HPDE6-E6E7 (cell line): Measurements from ENCODE around the gene CHRNA7.

Source experiments
- DNase-seq: peaks from one replicate; pipeline ENCODE4 v3.0.0; 2011; ENCODE audit warnings: missing footprints; ENCODE audit errors: extremely low spot score

Gene CHRNA7

DNA sequence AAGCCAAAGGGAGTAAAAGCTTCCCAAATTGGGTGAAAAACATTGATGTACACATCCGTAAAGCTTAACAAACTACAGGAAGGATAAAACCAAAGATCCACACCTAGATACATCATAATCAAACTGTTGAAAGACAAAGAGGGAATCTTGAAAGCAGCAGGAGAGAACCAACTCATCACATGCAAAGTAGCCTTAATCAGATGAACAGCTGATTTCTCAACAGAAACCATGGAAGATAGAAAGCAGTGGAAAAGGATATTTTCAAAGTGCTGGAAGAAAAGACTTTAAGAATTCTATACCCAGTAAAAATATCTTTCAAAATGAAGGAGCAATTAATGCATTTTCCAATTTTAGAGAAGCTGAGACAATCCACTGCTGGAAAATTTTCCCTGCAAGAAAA is 36.8 kb downstream of the CHRNA7 start:
- no peak for DNase-seq

GRCh38 chr15:32089851-32090359 is 59.6 kb downstream of the CHRNA7 start:
- DNase-seq: no peak

DNA sequence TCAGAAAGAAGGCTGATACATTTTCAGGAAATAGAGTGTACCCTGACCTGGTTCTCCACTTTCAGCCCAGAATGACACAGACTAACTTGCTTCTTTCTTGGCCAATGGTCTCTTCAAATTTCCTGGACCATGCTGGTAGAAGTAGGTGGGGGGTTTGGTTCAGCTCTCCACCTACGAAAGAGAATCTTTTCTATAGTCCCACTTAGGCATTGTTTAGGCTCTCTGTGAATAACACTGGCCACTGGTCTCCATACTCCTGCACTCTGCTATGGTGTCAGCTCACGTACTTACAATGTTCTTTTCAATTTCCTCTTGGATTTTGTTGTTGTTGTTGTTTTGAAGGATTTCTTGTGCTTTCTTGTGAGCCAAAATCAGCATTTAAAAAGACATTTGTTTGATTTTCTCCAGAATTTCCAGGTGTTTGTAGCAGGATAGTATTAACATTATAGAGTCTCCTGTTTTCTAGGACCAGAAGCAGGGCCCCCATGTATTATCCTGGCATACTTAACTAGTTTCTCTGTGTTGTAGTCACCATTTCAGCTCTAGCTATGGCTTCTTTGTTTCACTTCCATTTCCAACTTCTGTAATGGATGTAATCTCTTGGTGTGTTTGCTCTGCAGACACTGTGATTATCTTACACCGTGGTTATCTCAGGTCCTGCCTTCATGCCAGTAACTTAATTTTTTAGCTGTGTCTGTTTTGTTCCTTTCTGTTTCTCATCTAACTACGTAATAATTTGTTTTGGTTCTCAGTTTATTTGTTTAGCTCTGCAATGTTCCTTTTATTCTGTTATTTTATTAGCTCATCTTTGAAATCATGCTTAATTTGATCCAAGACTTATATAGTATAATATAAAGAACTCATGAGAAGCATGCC is 61.4 kb downstream of the CHRNA7 start:
- DNase-seq: no peak

- no peak for DNase-seq
Observed at GRCh38 chr15:32096213-32096612, 65.9 kb downstream of the CHRNA7 start.

DNA sequence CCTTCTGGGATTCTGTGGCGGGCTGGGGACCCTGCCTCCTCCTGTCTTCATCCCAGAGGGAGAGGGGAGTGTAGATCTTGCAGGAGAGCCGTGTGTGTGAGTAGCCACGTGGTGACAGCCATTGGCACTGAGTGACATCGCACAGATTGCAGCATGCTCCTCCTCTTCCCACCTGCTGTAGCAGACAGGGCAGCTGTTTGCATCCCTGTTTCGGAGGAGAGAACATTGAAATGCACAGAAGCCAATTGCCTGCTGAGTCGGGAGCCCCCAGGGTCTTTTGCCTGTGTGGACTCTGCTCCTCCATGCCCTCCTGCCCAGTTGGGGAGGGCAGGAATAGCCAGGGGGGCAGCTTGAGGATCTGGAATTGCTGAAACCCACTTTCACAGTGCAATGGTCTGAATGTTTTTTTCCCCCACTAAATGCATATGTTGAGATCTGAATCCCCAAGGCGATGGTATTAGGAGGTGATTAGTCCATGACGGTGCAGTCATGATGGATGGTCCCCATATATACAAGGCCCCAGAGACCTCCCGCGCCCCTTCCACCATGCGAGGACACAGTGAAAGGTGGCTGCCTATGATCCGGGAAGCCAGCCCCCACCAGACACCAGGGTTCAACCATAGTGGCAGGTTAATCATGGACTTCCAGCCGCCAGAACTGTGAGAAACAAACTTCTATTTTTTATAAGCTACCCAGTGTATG is 66.8 kb downstream of the CHRNA7 start:
- DNase-seq: no peak

- no peak for DNase-seq
Observed at GRCh38 chr15:32098033-32098432, 67.7 kb downstream of the CHRNA7 start.

DNA sequence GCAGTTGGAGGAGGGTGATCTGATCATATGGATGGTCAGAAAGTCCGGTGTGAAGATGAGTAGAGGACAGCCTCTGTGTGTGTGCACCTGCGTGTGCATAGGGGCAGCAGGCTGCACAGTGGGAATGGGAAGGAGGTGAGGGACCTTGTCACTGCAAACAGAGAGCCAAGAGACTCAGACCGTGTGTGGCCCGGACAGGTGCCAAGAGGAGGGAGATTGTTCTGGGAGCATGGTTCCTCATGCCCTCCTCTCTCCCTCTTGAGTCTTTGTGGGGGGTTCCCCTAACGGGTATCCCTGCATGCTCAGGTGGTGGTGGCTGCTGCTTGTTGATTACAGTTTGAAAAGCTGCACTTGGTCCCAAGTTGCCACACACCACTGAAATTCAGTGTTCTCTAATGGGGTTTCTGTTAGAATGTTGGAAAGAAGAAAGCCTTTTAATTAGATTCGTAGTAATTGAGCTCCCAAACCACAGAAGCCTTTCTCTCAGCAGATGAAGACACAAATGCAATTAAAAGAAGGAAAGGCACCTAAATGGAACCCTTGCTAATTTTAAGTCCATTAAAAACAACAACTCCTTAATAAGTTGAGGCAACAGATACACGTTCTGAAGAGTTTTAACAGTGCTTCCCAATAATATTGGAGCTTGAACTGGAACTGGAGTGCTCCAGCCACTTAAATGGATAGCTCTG is 68.9 kb downstream of the CHRNA7 start:
- no peak for DNase-seq

DNA sequence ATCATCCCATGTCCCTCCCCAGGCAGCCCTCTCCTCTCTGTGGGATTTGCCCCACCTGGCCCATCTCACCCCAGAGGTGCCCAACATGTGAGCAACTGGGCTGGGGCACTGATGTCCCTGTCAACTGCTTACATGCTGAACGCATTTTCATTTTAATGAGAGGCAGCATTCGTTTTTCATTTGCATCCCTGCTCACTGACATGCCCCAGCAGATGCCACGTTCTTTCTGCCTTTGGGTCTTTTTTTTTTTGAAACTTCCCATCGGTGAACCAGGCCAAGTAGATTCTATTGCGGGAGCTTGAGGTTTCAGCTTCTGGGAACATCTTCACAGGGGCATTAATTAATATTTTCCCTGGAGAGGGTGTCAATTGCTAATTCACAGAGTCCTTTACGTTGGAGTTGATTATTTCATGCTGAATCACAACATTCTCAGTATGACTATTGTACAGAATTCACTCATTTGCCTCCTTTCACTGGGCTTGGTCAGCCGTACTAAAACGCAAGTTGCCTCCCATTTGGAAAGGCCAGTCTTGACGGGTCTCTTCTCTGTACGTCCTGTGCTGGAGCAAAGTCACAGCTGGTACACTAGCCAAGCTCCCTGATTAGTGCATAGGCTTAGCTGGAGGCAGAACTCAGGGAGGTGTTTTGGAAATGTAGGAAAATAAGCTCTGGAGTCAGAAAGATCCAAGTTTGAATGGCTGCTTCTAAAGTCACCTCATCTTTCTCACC is 69.8 kb downstream of the CHRNA7 start:
- no peak for DNase-seq

DNA sequence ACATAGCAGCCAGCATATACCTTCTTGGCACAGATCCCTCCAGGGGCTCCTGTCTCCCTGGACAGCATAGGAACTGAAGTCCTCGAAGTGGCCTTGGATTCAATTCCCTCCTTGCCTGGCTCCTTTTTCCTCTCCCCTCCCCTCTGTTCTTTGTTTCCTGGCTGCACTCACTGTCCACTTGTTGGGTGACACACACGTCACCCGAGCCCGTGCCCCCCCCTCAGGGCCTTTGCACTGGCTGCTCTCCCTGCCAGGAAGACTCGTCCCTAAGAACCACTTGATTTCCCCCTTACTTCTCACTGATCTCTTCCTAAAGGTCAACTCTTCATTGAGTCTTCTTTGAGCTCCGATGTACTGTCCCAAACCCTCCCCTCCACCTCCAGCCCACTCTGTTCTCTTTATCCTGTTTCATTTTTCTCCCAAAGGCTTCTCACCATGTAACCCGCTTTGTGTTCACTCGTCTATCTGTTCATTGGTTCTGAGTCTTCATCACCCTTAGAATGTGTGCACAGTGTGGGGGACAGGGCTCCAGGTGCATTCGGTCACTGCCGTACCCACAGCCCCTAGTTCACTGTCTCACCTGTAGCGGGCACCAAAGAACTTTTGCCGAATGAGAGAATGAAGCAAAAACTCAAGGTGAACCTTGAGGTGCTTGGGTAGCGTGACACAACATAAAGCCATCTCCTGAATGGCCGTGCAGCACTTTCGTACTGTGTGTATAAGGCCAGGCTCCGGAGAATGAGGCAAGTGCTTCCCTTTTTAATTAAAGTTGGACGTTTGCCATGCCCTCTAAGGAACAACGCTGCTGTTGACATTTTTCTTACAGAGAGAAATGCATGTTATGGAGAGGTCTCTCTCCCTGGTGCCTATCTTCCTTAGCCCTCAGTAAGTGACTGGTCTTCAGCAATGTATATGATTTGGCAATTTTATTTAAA is 74.0 kb downstream of the CHRNA7 start:
- no peak for DNase-seq

GRCh38 chr15:32105258-32106241 is 75.2 kb downstream of the CHRNA7 start:
- DNase-seq: no peak

DNA sequence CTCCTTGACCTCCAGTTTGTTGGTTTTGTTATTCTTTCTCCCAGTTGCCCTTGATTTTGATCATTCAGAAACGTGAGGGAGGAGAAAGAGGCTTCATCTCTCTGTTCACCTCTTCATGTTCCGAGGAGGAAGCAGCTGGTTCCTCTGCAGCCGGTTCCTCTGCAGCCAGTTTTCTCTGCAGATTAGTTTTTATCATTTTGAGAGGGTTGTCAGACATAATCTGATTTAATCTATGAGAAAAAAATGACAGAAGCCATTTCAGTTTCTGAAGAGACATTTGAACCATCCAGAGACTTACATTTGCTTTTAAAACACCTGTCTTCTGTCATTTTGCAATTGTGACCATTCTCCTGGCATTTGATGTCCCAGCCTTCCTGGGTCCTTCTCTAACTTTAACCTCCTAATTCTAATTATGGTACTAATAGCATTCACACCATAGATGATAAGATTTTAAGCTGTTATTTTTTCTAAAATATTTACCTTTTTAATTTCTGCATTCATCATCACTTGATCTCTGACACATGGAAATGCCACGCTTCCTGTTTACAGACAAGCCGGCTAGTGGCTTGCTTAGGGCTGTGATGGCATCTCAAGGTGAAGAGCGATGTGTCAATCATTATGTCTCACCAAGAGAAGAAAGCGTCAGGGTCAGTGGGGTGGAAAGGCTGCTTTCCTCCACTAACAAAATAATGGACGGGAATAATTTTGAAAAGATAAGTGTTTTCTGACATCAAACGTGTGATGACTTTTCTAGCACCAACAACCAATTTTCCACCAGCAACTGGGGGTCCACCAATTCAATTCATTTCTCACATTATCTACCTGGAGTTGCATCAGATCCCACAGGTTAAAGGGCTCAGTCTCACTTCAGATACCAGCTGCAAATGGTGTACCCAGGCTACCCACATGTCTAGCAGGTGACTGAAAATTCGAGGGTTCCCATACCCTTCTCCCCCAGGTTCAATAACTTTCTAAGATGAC is 76.4 kb downstream of the CHRNA7 start:
- DNase-seq: no peak

- no peak for DNase-seq
Observed at GRCh38 chr15:32107477-32108080, 77.3 kb downstream of the CHRNA7 start.

- DNase-seq: no peak
Observed at GRCh38 chr15:32108661-32109060, 78.3 kb downstream of the CHRNA7 start.

DNA sequence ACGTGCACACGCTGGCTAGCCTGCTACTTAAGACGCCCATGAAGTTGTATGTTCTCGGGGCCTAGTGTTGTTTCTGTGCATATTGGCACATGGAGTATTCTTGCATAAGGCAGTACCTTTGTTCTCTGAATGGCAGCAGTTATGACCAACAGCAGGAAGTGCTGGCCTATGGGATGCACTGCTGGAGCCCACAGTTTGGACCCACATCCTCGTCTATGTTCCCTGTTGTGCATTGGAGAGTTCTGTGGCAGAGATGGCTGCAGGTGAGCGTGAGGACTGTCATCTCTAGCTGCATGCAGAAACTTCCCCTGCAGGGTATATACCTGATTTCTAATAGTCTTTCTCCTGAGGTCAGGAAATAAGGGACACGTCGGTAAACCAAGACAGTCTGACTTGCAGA is 81.8 kb downstream of the CHRNA7 start:
- no peak for DNase-seq

GRCh38 chr15:32113224-32113623 is 82.9 kb downstream of the CHRNA7 start:
- DNase-seq: no peak

- DNase-seq: no peak
Observed at GRCh38 chr15:32117122-32117521, 86.8 kb downstream of the CHRNA7 start.

- no peak for DNase-seq
Observed at GRCh38 chr15:32119286-32119685, 89.0 kb downstream of the CHRNA7 start.
